Heart right ventricle (tissue), 16 donors: ENCODE data around the gene ELMO1. TPM values are rescaled to one million over a fixed set of nuclear protein-coding genes. Genes with fewer than 3 reads are reported as not detected.

ENCODE experiments used
- ATAC-seq, 8 donors: fragments of 200-7000 bp; cut with Tn5 transposase; one replicate each; pipeline ENCODE4 v1.9.1; 2020; ENCODE audit warnings: mild to moderate bottlenecking in 8 of 8, moderate library complexity in 8 of 8, moderate number of reproducible peaks in 1 of 8
- DNase-seq, 2 donors: peaks; one replicate each; pipeline ENCODE4 v3.0.0-alpha.2; 2020
- H3K27ac ChIP-seq, 10 donors: fragments of 200-600 bp; sonication (generic) in 2 of 10; one replicate each; pipeline versions ENCODE4 v1.5.0 to v1.8.0; 2020 to 2022; ENCODE audit warnings: mild to moderate bottlenecking in 3 of 10
- H3K27me3 ChIP-seq, 7 donors: fragments of 200-600 bp; one replicate each; pipeline ENCODE4 v1.8.0; 2021 to 2022; ENCODE audit warnings: mild to moderate bottlenecking in 2 of 7
- H3K36me3 ChIP-seq, 9 donors: fragments of 200-600 bp; sonication (generic) in 1 of 9; one replicate each; pipeline versions ENCODE4 v1.5.0 to v1.8.0; 2020 to 2022; ENCODE audit warnings: mild to moderate bottlenecking in 2 of 9
- H3K4me1 ChIP-seq, 9 donors: fragments of 200-600 bp; sonication (generic) in 1 of 9; one replicate each; pipeline versions ENCODE4 v1.5.0 to v1.8.0; 2020 to 2022; ENCODE audit warnings: mild to moderate bottlenecking in 4 of 9
- H3K4me3 ChIP-seq, 10 donors: fragments of 200-600 bp; sonication (generic) in 2 of 10; one replicate each; pipeline versions ENCODE4 v1.5.0 to v1.8.0; 2020 to 2022; ENCODE audit warnings: mild to moderate bottlenecking in 7 of 10, moderate library complexity in 2 of 10
- H3K9me3 ChIP-seq, 11 donors: fragments of 200-600 bp in 10 of 11; sonication (generic) in 2 of 11; one replicate each; pipeline versions ENCODE4 v1.5.0 to v1.8.0; 2013 to 2022; ENCODE audit warnings: mild to moderate bottlenecking in 2 of 11, control low read depth in 1 of 11, moderate library complexity in 1 of 11
- WGBS, 2 donors: extraction: QIAGEN DNeasy Blood & Tissue Kit; methylation state at CpG; one replicate each; pipeline ENCODE4 v1.1.7; 2013; ENCODE audit warnings: inconsistent platforms in 1 of 2; 5-methylcytosine and 5-hydroxymethylcytosine counted together
- intact Hi-C, 10 donors: fragments of 100-400 bp; cut with DNase I; formaldehyde crosslinking; loops; one replicate each; pipeline versions ENCODE4 v1.11.1 to v1.14.2; 2022
- polyA plus RNA-seq, 2 donors: library from polyadenylated mRNA; stranded (reverse); fragments of 200-250 nt; gene quantifications; one replicate each; pipeline ENCODE4 v1.2.3, GENCODE V29; 2013
- total RNA-seq, 10 donors: library from RNA; stranded (reverse); fragmentation: NEBNext Ultra II Directional in 3 of 10; extraction: Animal tissue kit (Norgen Biotek cat#: 25700) in 3 of 10; gene quantifications; one replicate each; pipeline versions ENCODE4 v1.2.1 to v1.2.4, GENCODE V29; 2021 to 2023
- TF ChIP-seq, protein P1 (sequence below), 9 donors: fragments of 200-600 bp; sonication (generic) in 2 of 9; IDR thresholded peaks; one replicate each; pipeline versions ENCODE4 v1.5.0 to v1.8.0; 2021 to 2022; ENCODE audit warnings: antibody characterized with exemption in 9 of 9, mild to moderate bottlenecking in 5 of 9, moderate library complexity in 1 of 9
- donor health status: Arrhythmogenic right ventricular cardiomyopathy.
- donor health status: ischemic (EF 13 %, LVEDD 7.1; RV severe dilation, severe dysfunction).
- donor health status: healthy with polysubstance abuse.
- donor health status: DM: no; HTN: yes; CAD: no.
- donor health status: DM: no; HTN: no; CAD: no.
- donor health status: ischemic (EF 25% LVEDD 6.9; RV normal size, moderate dysfunction).
- donor health status: ischemic (EF 25% LVEDD 5.7; RV mildly dilated, moderate dysfunction).
- donor health status: healthy.
- donor health status: DM: yes; HTN: yes; CAD: no.
- donor health status: Ischemic cardiomyopathy.
- donor health status: ischemic (EF 35%, LVEDD 5.7; RV mildly dilated, moderate dysfunction).
- donor health status: nonischemic (EF 11% LVEDD 7.7; RV severe dilation, severe dysfunction).
- donor health status: DM: yes; HTN: yes; CAD: no.
- donor health status: PGD.
- donor health status: ischemic (EF 29% LVEDD 5.4; RV normal size, mild dysfunction).
- donor health status: nonischemic (EF 23%, LVEDD 6.1; RV moderate dilation, normal function).

The ELMO1 gene
- total and polyA plus RNA-seq, 12 donors = 8.5 to 18.0 (median 13.9) TPM

GRCh38 chr7:37097983-37098382 is 350.7 kb downstream of the ELMO1 start:
- peaks cover 2 to 19% (median 12%) of the 10 kb centered on the region in 9 donors for H3K4me1 ChIP-seq
- H3K27ac ChIP-seq = no peak overlapping the region
- no peaks in the 10 kb centered on the region for H3K27me3 ChIP-seq
- H3K9me3 ChIP-seq = no peaks in the 10 kb centered on the region
- TF ChIP-seq, protein P1, sequence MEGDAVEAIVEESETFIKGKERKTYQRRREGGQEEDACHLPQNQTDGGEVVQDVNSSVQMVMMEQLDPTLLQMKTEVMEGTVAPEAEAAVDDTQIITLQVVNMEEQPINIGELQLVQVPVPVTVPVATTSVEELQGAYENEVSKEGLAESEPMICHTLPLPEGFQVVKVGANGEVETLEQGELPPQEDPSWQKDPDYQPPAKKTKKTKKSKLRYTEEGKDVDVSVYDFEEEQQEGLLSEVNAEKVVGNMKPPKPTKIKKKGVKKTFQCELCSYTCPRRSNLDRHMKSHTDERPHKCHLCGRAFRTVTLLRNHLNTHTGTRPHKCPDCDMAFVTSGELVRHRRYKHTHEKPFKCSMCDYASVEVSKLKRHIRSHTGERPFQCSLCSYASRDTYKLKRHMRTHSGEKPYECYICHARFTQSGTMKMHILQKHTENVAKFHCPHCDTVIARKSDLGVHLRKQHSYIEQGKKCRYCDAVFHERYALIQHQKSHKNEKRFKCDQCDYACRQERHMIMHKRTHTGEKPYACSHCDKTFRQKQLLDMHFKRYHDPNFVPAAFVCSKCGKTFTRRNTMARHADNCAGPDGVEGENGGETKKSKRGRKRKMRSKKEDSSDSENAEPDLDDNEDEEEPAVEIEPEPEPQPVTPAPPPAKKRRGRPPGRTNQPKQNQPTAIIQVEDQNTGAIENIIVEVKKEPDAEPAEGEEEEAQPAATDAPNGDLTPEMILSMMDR (IDR thresholded peaks at IDR 0.05) = no peak
- 96 to 98% methylated on average over 1 of the region's 1 CpG for WGBS, 2 donors
- intact Hi-C loops = no loop called here
- peaks cover 0 to 32% (median 0%) of the 10 kb centered on the region in 9 donors for H3K36me3 ChIP-seq
- H3K4me3 ChIP-seq = no peak overlapping the region
- DNase-seq (no peak), ATAC-seq (no peak)

- peaks cover 2 to 22% (median 12%) of the 10 kb centered on the region in 9 donors for H3K4me1 ChIP-seq
- no peak for ATAC-seq
- TF ChIP-seq, protein P1 (IDR thresholded peaks at IDR 0.05) = peak in 2 of 9 donors; percentile 23 to 27
- no peaks in the 10 kb centered on the region for H3K9me3 ChIP-seq
- intact Hi-C loops = no loop called here
- DNase-seq = no peak
- WGBS, 2 donors = 94 to 96% methylated on average over 8 of the region's 8 CpGs
- H3K27ac ChIP-seq = no peak overlapping the region
- peaks cover 0 to 32% (median 0%) of the 10 kb centered on the region in 9 donors for H3K36me3 ChIP-seq
- H3K27me3 ChIP-seq = no peaks in the 10 kb centered on the region
- H3K4me3 ChIP-seq = no peak overlapping the region
Measured at GRCh38 chr7:37097276-37097675, 351.4 kb downstream of the ELMO1 start.

DNA sequence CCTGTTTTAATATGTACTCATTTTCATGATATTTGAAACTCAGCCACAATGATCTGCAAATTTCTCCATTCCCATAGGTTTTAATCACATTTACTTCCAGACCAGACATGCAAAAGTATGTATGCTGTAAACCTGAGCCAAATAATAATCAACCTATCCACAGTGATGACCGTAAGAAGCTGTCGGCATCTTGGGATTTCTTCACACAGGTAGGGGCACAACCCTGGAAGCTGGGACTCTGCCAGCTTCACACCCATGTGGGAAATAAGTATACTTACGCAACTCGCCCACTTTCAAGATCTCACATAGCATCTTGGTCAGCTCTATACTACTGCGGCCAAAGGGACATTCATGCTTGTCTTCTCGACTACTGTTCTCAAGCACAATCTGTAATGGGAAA is 352.3 kb downstream of the ELMO1 start:
- Histone ChIP-seq H3K27me3 (no peaks in the 10 kb centered on the region), H3K4me3 (no peak overlapping the region), H3K4me1 (peaks cover 2 to 22% (median 8%) of the 10 kb centered on the region in 9 donors), H3K27ac (no peak overlapping the region), H3K36me3 (peaks cover 0 to 32% (median 0%) of the 10 kb centered on the region in 9 donors), H3K9me3 (no peaks in the 10 kb centered on the region)
- DNase-seq = no peak
- WGBS, 2 donors = 93 to 98% methylated on average over 6 of the region's 6 CpGs
- intact Hi-C loops = no loop called here
- TF ChIP-seq, protein P1 (IDR thresholded peaks at IDR 0.05) = no peak
- no peak for ATAC-seq

DNA sequence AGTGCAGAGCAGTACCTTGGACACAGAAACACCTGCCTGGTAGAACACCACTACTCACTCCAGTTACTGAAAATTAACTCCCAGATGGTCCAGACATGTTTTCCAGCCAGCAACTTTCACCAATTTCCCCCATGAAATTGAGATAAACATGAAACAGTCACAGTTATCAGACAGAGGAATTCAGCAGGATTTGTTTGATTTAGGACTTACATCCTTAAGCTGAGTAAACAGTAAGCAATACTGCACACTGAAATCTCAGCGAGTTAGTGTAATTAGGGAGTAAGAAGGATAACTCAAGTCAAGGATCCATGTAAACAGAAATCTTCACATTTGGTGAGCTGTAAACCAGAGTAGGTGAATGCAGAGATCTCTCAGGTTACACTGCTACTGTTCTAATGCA is 353.5 kb downstream of the ELMO1 start:
- 78 to 83% methylated on average over 1 of the region's 1 CpG for WGBS, 2 donors
- no peaks in the 10 kb centered on the region for H3K27me3 ChIP-seq
- DNase-seq = no peak
- TF ChIP-seq, protein P1 (IDR thresholded peaks at IDR 0.05) = no peak
- peaks cover 0 to 13% (median 0%) of the 10 kb centered on the region in 9 donors for H3K4me1 ChIP-seq
- no peak overlapping the region for H3K4me3 ChIP-seq
- H3K9me3 ChIP-seq = no peaks in the 10 kb centered on the region
- intact Hi-C loops = no loop called here
- peaks cover 0 to 32% (median 0%) of the 10 kb centered on the region in 9 donors for H3K36me3 ChIP-seq
- ATAC-seq = no peak
- H3K27ac ChIP-seq = no peak overlapping the region
